ENCODE data around the gene CT47C1.

DNA sequence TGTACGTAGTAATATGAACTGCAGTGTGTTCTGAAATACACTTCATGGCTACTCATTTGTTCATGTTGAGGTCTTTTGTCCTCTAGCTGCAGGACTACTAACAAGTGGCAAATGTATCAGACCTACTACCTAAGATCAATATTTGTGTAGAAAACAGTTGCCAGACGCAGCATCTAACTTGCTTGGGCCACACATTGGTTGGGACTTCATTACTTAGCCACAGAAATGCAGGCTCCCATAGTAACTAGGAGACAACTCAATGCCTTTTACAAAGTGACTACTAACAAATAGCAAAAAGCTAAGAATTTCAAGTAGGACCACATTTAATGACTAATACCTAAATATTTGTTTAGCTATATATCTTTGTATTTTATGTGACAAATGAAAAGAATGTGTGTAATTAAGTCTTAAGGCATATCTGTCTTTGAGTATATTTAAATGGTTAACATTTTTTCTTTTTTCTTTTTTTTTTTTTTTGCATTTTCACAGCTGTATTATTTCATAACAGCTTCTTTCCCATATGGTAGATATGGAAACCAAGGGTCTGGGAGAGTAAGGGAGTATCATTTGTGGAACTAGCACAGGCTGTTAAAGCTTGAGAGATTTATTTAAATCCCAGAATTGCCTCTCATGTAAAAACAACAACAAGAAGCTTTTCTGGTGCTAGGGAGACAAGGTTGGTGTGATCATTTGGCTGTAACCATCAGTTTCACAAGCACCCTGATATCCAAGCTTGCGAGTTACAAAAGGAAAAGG, 2.7 kb downstream of the CT47C1 start:
- TF ChIP-seq, protein P1, sequence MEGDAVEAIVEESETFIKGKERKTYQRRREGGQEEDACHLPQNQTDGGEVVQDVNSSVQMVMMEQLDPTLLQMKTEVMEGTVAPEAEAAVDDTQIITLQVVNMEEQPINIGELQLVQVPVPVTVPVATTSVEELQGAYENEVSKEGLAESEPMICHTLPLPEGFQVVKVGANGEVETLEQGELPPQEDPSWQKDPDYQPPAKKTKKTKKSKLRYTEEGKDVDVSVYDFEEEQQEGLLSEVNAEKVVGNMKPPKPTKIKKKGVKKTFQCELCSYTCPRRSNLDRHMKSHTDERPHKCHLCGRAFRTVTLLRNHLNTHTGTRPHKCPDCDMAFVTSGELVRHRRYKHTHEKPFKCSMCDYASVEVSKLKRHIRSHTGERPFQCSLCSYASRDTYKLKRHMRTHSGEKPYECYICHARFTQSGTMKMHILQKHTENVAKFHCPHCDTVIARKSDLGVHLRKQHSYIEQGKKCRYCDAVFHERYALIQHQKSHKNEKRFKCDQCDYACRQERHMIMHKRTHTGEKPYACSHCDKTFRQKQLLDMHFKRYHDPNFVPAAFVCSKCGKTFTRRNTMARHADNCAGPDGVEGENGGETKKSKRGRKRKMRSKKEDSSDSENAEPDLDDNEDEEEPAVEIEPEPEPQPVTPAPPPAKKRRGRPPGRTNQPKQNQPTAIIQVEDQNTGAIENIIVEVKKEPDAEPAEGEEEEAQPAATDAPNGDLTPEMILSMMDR (IDR thresholded peaks at IDR 0.05): no peak
- no peak for TF ChIP-seq TCF7L2 (IDR thresholded peaks at IDR 0.05; ENCODE audit: low read depth, low read length)
- TF ChIP-seq POLR2AphosphoS5 (IDR thresholded peaks at IDR 0.05; ENCODE audit: low read depth, low read length): no peak
- TF ChIP-seq, protein P2, sequence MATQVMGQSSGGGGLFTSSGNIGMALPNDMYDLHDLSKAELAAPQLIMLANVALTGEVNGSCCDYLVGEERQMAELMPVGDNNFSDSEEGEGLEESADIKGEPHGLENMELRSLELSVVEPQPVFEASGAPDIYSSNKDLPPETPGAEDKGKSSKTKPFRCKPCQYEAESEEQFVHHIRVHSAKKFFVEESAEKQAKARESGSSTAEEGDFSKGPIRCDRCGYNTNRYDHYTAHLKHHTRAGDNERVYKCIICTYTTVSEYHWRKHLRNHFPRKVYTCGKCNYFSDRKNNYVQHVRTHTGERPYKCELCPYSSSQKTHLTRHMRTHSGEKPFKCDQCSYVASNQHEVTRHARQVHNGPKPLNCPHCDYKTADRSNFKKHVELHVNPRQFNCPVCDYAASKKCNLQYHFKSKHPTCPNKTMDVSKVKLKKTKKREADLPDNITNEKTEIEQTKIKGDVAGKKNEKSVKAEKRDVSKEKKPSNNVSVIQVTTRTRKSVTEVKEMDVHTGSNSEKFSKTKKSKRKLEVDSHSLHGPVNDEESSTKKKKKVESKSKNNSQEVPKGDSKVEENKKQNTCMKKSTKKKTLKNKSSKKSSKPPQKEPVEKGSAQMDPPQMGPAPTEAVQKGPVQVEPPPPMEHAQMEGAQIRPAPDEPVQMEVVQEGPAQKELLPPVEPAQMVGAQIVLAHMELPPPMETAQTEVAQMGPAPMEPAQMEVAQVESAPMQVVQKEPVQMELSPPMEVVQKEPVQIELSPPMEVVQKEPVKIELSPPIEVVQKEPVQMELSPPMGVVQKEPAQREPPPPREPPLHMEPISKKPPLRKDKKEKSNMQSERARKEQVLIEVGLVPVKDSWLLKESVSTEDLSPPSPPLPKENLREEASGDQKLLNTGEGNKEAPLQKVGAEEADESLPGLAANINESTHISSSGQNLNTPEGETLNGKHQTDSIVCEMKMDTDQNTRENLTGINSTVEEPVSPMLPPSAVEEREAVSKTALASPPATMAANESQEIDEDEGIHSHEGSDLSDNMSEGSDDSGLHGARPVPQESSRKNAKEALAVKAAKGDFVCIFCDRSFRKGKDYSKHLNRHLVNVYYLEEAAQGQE (IDR thresholded peaks at IDR 0.05; ENCODE audit: insufficient read depth in 1 of 2, low read depth in 2 of 2, low read length in 1 of 2): no peak
